DND-41 (cell line): ENCODE results near the gene AATF.

Experiments
- CTCF ChIP-seq: IDR thresholded peaks from 2 replicates; pipeline ENCODE4 v1.5.1; 2012; ENCODE audit warnings: borderline replicate concordance, low read length, moderate library complexity, mild to moderate bottlenecking; ENCODE audit not compliant: poor library complexity, severe bottlenecking; ENCODE audit errors: extremely low read depth
- EZH2 ChIP-seq: IDR thresholded peaks from 3 replicates; pipeline ENCODE4 v1.6.1; 2012; ENCODE audit warnings: borderline replicate concordance, low read depth, mild to moderate bottlenecking, moderate library complexity, low read length, inconsistent platforms; ENCODE audit not compliant: severe bottlenecking

- TF ChIP-seq CTCF (no peak), EZH2 (no peak)
Observed at GRCh38 chr17:36933512-36934143, 15.1 kb upstream of the AATF start.
